ENCODE measurements around the gene SDK1. TPM values are rescaled to one million over a fixed set of nuclear protein-coding genes. Genes with fewer than 3 reads are reported as not detected.

The SDK1 gene
- total and polyA plus RNA-seq, 7 experiments from 2014 or later, result 0.07 to 2.5 (median 0.54) TPM

DNA sequence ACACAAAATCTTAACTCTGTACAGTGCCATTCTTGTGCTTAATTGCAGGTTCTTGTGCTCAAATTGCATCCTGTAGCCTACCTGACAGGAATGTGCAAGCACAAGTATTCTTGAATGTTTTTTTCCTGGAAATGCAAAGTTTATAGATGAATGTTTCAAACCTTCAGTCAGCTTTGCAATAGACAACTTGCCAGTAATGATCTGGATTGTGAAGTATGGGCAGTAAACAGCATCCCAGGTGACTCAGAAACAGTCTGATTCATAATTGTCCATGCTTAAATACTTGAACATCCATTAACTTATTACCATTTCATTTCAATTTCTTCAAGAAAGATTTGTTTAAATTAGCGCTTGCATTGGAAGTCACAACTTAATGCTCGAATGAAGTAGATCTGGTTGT, 347.2 kb downstream of the SDK1 start:
- H3K27me3 ChIP-seq (ENCODE audit: control insufficient read depth in 2 of 2, insufficient read depth in 2 of 2, low read length in 2 of 2), result no peaks in the 10 kb centered on the region
- intact Hi-C loops (cut with micrococcal nuclease), result no loop called here
- ChIA-PET CTCF (no interaction called here), POLR2A (no interaction called here)
- ATAC-seq (no peak), DNase-seq (no peak)
- no peak overlapping the region for H3K27ac Mint-ChIP-seq
- peaks cover 0 to 4% (median 0%) of the 10 kb centered on the region in 5 donors for H3K36me3 Mint-ChIP-seq
- no peaks in the 10 kb centered on the region for H3K9me3 ChIP-seq (ENCODE audit: control insufficient read depth in 2 of 3, low read length in 3 of 3)
- no peak overlapping the region for H3K27ac ChIP-seq (ENCODE audit: low read depth, low read length)
- no peaks in the 10 kb centered on the region for H3K4me1 Mint-ChIP-seq
- no peaks in the 10 kb centered on the region for H3K36me3 ChIP-seq (ENCODE audit: control insufficient read depth in 2 of 3, insufficient read depth in 3 of 3, low read length in 3 of 3)
- H3K4me3 ChIP-seq (ENCODE audit: low read length), result no peak overlapping the region
- H3K4me3 Mint-ChIP-seq, result no peak overlapping the region
- H3K4me1 ChIP-seq (ENCODE audit: control insufficient read depth in 2 of 2, insufficient read depth in 2 of 2, low read length in 2 of 2), result no peaks in the 10 kb centered on the region
- peaks cover 0 to 2% (median 0%) of the 10 kb centered on the region in 5 donors for H3K27me3 Mint-ChIP-seq
- peaks cover 0 to 1% (median 0%) of the 10 kb centered on the region in 11 donors for H3K9me3 Mint-ChIP-seq

DNA sequence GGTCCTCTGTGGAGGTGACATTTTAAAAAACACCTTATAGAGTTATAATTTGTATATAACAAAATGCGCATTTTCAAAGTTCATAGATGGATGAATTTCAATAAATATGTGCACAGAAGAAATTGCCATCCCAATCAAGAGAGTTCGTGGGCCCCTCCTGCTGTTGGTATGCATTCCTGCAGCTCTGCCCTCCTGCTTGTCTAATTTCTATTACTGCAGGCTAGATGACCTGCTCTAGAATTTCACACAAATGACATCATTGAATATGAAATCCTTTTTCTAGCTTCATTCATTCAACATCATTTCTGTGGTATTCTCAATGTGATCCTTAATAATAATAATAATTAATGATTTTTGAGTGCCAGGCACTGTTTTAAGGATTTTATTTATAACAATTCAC, 348.2 kb downstream of the SDK1 start:
- Mint-ChIP-seq H3K27me3 (no peaks in the 10 kb centered on the region), H3K9me3 (peaks cover 0 to 1% (median 0%) of the 10 kb centered on the region in 11 donors), H3K36me3 (peaks cover 0 to 4% (median 0%) of the 10 kb centered on the region in 5 donors), H3K4me1 (no peaks in the 10 kb centered on the region), H3K4me3 (no peak overlapping the region), H3K27ac (no peak overlapping the region)
- DNase-seq (peak in 1 of 9 donors; percentile 11), ATAC-seq (no peak)
- intact Hi-C loops (cut with micrococcal nuclease), result no loop called here
- ChIA-PET CTCF (no interaction called here), POLR2A (no interaction called here)
- Histone ChIP-seq H3K4me1 (ENCODE audit: control insufficient read depth in 2 of 2, insufficient read depth in 2 of 2, low read length in 2 of 2) (no peaks in the 10 kb centered on the region), H3K27ac (ENCODE audit: low read depth, low read length) (no peak overlapping the region), H3K36me3 (ENCODE audit: control insufficient read depth in 2 of 3, insufficient read depth in 3 of 3, low read length in 3 of 3) (no peaks in the 10 kb centered on the region), H3K27me3 (ENCODE audit: control insufficient read depth in 2 of 2, insufficient read depth in 2 of 2, low read length in 2 of 2) (no peaks in the 10 kb centered on the region), H3K9me3 (ENCODE audit: control insufficient read depth in 2 of 3, low read length in 3 of 3) (no peaks in the 10 kb centered on the region), H3K4me3 (ENCODE audit: low read length) (no peak overlapping the region)

DNA sequence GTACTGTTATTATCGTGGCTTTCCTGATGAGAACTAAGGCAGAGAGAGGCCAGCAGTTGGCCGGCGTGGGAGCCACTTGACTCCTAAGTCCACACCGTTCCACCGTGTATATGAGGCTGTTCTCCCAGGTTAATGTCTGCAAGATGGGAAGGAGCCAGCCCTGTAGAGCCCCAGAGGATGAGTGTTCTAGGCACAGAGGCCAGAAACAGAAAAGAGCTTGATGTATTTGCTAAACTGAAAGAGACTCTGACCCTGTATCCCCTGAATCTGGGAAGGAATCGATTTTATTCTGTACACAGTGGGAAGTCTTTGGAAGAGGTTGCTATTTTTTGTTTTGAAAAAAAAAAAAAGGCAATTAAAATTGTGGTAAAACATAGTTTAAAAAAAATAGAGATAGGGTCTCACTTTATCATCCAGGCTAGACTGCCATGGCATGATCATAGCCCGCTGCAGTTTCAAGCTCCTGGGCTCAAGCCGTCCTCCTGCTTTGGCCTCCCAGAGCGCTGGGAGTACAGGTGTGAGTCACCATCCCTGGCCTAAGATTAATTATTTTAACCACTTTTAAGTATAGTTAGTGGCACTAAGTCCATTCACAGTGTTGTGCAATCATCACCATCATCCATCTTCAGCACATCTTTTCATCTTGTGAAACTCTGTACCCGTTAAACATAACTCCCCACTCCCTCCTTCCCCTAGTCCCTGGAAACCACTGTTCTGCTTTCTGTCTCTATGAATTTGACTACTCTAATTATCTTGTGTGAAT, 348.8 kb downstream of the SDK1 start:
- peaks cover 0 to 1% (median 0%) of the 10 kb centered on the region in 11 donors for H3K9me3 Mint-ChIP-seq
- no peaks in the 10 kb centered on the region for H3K4me1 Mint-ChIP-seq
- CTCF ChIA-PET, result no interaction called here
- H3K4me1 ChIP-seq (ENCODE audit: control insufficient read depth in 2 of 2, insufficient read depth in 2 of 2, low read length in 2 of 2), result no peaks in the 10 kb centered on the region
- no peak overlapping the region for H3K27ac ChIP-seq (ENCODE audit: low read depth, low read length)
- no peaks in the 10 kb centered on the region for H3K9me3 ChIP-seq (ENCODE audit: control insufficient read depth in 2 of 3, low read length in 3 of 3)
- H3K27ac Mint-ChIP-seq, result no peak overlapping the region
- H3K36me3 ChIP-seq (ENCODE audit: control insufficient read depth in 2 of 3, insufficient read depth in 3 of 3, low read length in 3 of 3), result no peaks in the 10 kb centered on the region
- ATAC-seq (no peak), DNase-seq (no peak)
- no peaks in the 10 kb centered on the region for H3K27me3 ChIP-seq (ENCODE audit: control insufficient read depth in 2 of 2, insufficient read depth in 2 of 2, low read length in 2 of 2)
- POLR2A ChIA-PET, result no interaction called here
- no peak overlapping the region for H3K4me3 Mint-ChIP-seq
- peaks cover 0 to 4% (median 0%) of the 10 kb centered on the region in 5 donors for H3K36me3 Mint-ChIP-seq
- intact Hi-C loops (cut with micrococcal nuclease), result no loop called here
- H3K27me3 Mint-ChIP-seq, result no peaks in the 10 kb centered on the region
- H3K4me3 ChIP-seq (ENCODE audit: low read length), result no peak overlapping the region

DNA sequence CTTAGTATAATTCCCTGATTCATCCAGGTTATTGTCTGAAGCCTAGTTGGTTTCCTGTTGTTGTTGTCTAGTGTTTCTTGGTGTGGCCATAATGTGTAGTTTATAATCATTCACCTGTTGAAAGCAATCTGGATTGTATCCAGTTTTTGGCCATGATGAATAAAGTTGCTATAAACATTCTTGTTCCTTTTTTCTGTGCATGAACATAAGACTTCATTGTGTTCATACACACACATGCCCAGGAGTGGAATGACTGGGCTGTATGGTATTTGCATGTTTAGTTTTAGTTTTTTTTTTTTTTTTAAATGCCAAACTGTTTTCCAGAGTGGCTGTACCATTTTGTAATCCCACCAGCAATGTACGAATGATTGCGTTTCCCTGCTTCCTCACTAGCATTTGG, 349.8 kb downstream of the SDK1 start:
- intact Hi-C loops (cut with micrococcal nuclease), result no loop called here
- H3K4me1 ChIP-seq (ENCODE audit: control insufficient read depth in 2 of 2, insufficient read depth in 2 of 2, low read length in 2 of 2), result no peaks in the 10 kb centered on the region
- H3K36me3 Mint-ChIP-seq, result peaks cover 0 to 4% (median 0%) of the 10 kb centered on the region in 5 donors
- no peak overlapping the region for H3K27ac Mint-ChIP-seq
- no peaks in the 10 kb centered on the region for H3K27me3 Mint-ChIP-seq
- no peaks in the 10 kb centered on the region for H3K4me1 Mint-ChIP-seq
- H3K9me3 Mint-ChIP-seq, result peaks cover 0 to 1% (median 0%) of the 10 kb centered on the region in 11 donors
- ChIA-PET POLR2A (no interaction called here), CTCF (no interaction called here)
- no peak overlapping the region for H3K27ac ChIP-seq (ENCODE audit: low read depth, low read length)
- no peak overlapping the region for H3K4me3 Mint-ChIP-seq
- H3K27me3 ChIP-seq (ENCODE audit: control insufficient read depth in 2 of 2, insufficient read depth in 2 of 2, low read length in 2 of 2), result no peaks in the 10 kb centered on the region
- H3K4me3 ChIP-seq (ENCODE audit: low read length), result no peak overlapping the region
- DNase-seq (no peak), ATAC-seq (no peak)
- no peaks in the 10 kb centered on the region for H3K9me3 ChIP-seq (ENCODE audit: control insufficient read depth in 2 of 3, low read length in 3 of 3)
- H3K36me3 ChIP-seq (ENCODE audit: control insufficient read depth in 2 of 3, insufficient read depth in 3 of 3, low read length in 3 of 3), result no peaks in the 10 kb centered on the region

DNA sequence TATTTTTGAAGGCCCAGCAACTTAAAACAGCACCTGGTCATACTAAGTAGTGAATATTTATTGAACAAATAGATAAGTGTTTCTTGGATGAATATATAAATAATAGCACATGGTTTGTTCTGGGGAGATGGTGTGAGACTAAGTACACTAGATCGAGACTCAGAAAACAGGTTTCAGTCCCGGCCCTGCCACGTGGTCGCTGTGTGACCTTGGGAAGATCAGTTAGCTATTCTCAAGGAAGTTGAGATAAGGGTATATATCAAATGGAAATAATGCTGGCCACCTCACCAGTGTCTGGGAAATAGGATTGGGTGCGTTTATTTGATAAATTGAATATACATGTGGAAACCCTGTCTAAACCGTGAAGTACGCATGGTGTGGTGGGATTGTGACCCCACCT, 354.6 kb downstream of the SDK1 start:
- Histone ChIP-seq H3K4me1 (ENCODE audit: control insufficient read depth in 2 of 2, insufficient read depth in 2 of 2, low read length in 2 of 2) (no peaks in the 10 kb centered on the region), H3K4me3 (ENCODE audit: low read length) (no peak overlapping the region), H3K9me3 (ENCODE audit: control insufficient read depth in 2 of 3, low read length in 3 of 3) (no peaks in the 10 kb centered on the region), H3K36me3 (ENCODE audit: control insufficient read depth in 2 of 3, insufficient read depth in 3 of 3, low read length in 3 of 3) (no peaks in the 10 kb centered on the region), H3K27me3 (ENCODE audit: control insufficient read depth in 2 of 2, insufficient read depth in 2 of 2, low read length in 2 of 2) (no peaks in the 10 kb centered on the region), H3K27ac (ENCODE audit: low read depth, low read length) (no peak overlapping the region)
- ChIA-PET POLR2A (no interaction called here), CTCF (no interaction called here)
- Mint-ChIP-seq H3K36me3 (peaks cover 0 to 4% (median 0%) of the 10 kb centered on the region in 5 donors), H3K4me1 (peaks cover 0 to 2% (median 0%) of the 10 kb centered on the region in 7 donors), H3K4me3 (no peak overlapping the region), H3K27ac (no peak overlapping the region), H3K9me3 (peaks cover 0 to 3% (median 0%) of the 10 kb centered on the region in 11 donors), H3K27me3 (peaks cover 0 to 8% (median 0%) of the 10 kb centered on the region in 5 donors)
- intact Hi-C loops (cut with micrococcal nuclease), result no loop called here
- no peak for ATAC-seq
- DNase-seq, result no peak

DNA sequence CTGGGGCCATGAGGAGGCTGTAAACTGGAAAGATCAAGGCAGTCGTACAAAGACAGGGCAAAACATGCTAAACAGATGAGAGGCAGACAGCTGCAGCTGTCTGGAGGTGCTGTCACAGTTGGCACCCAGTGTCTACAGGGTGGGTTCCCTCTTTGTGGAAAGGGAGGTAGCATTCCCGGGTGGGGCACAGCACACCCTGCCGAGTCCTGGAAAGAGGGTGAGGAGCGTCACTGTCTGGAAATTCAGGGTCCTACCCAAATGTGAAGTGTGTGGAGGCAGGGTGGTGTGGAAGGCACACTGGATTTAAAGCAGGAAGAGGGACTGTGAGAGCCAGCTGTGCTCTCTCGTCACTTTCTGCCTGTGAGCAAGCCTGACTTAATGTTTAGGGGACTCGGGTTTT, 356.2 kb downstream of the SDK1 start:
- H3K9me3 ChIP-seq (ENCODE audit: control insufficient read depth in 2 of 3, low read length in 3 of 3), result no peaks in the 10 kb centered on the region
- Mint-ChIP-seq H3K9me3 (peaks cover 0 to 3% (median 0%) of the 10 kb centered on the region in 11 donors), H3K27me3 (peaks cover 0 to 8% (median 0%) of the 10 kb centered on the region in 5 donors), H3K36me3 (peaks cover 0 to 4% (median 0%) of the 10 kb centered on the region in 5 donors), H3K4me3 (no peak overlapping the region), H3K4me1 (peaks cover 0 to 2% (median 0%) of the 10 kb centered on the region in 7 donors), H3K27ac (no peak overlapping the region)
- no peaks in the 10 kb centered on the region for H3K36me3 ChIP-seq (ENCODE audit: control insufficient read depth in 2 of 3, insufficient read depth in 3 of 3, low read length in 3 of 3)
- ChIA-PET POLR2A (no interaction called here), CTCF (no interaction called here)
- ATAC-seq (no peak), DNase-seq (no peak)
- intact Hi-C loops (cut with micrococcal nuclease), result no loop called here
- no peak overlapping the region for H3K27ac ChIP-seq (ENCODE audit: low read depth, low read length)
- H3K4me1 ChIP-seq (ENCODE audit: control insufficient read depth in 2 of 2, insufficient read depth in 2 of 2, low read length in 2 of 2), result no peaks in the 10 kb centered on the region
- H3K4me3 ChIP-seq (ENCODE audit: low read length), result no peak overlapping the region
- no peaks in the 10 kb centered on the region for H3K27me3 ChIP-seq (ENCODE audit: control insufficient read depth in 2 of 2, insufficient read depth in 2 of 2, low read length in 2 of 2)

DNA sequence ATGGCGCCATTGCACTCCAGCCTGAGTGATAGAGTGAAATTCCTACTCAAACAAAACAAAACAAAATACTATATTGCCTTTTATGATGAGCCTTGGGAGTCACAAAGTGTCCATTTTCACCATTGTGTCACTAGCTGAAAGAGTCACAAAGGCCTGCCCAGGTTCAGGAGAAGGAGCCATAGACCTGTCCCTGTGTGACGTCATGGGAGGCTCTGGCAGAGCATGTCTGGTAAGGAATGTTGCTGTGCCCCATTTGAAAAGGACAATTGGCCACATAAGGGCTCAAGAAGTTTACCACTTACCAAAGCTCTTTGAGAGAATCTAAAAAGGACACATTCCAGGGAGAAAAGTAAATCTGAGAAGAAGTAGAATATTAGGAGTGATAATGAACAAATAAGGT, 367.7 kb downstream of the SDK1 start:
- Mint-ChIP-seq H3K36me3 (no peaks in the 10 kb centered on the region), H3K27me3 (peaks cover 0 to 6% (median 0%) of the 10 kb centered on the region in 5 donors), H3K9me3 (no peaks in the 10 kb centered on the region), H3K27ac (no peak overlapping the region), H3K4me1 (peaks cover 0 to 7% (median 3%) of the 10 kb centered on the region in 7 donors), H3K4me3 (no peak overlapping the region)
- POLR2A ChIA-PET, result no interaction called here
- Histone ChIP-seq H3K36me3 (ENCODE audit: control insufficient read depth in 2 of 3, insufficient read depth in 3 of 3, low read length in 3 of 3) (no peaks in the 10 kb centered on the region), H3K27me3 (ENCODE audit: control insufficient read depth in 2 of 2, insufficient read depth in 2 of 2, low read length in 2 of 2) (no peaks in the 10 kb centered on the region), H3K4me1 (ENCODE audit: control insufficient read depth in 2 of 2, insufficient read depth in 2 of 2, low read length in 2 of 2) (peaks cover 0 to 19% of the 10 kb centered on the region in 2 donors), H3K9me3 (ENCODE audit: control insufficient read depth in 2 of 3, low read length in 3 of 3) (no peaks in the 10 kb centered on the region), H3K27ac (ENCODE audit: low read depth, low read length) (no peak overlapping the region), H3K4me3 (ENCODE audit: low read length) (no peak overlapping the region)
- DNase-seq (no peak), ATAC-seq (no peak)
- CTCF ChIA-PET, result no interaction called here
- intact Hi-C loops (cut with micrococcal nuclease), result no loop called here

Measured in naive thymus-derived CD4-positive, alpha-beta T cell (primary cell).